GM06990 (cell line): ENCODE data around the gene TRMT2A.

ENCODE experiments used
- DNase-seq: peaks from one replicate; pipeline ENCODE4 v3.0.0-alpha.2; 2011; ENCODE audit not compliant: insufficient read length; ENCODE audit errors: extremely low read depth
- H3K27me3 ChIP-seq: replicated peaks from 2 replicates; pipeline ENCODE4 v1.6.0; 2011; ENCODE audit warnings: low read length; ENCODE audit not compliant: control insufficient read depth, insufficient read depth
- H3K36me3 ChIP-seq: 2 replicates; pipeline ENCODE4 v1.5.1; 2011; ENCODE audit warnings: low read length; ENCODE audit not compliant: control insufficient read depth, insufficient read depth
- H3K4me3 ChIP-seq: replicated peaks from 2 replicates; pipeline ENCODE4 v1.5.1; 2011; ENCODE audit warnings: low read depth, mild to moderate bottlenecking, control low read depth, low read length
- TF ChIP-seq, protein P1 (sequence below): IDR thresholded peaks from 2 replicates; pipeline ENCODE4 v1.5.1; 2011; ENCODE audit warnings: low read length, control low read depth, mild to moderate bottlenecking, inconsistent platforms; ENCODE audit not compliant: insufficient read depth, poor library complexity, severe bottlenecking

The TRMT2A gene

DNA sequence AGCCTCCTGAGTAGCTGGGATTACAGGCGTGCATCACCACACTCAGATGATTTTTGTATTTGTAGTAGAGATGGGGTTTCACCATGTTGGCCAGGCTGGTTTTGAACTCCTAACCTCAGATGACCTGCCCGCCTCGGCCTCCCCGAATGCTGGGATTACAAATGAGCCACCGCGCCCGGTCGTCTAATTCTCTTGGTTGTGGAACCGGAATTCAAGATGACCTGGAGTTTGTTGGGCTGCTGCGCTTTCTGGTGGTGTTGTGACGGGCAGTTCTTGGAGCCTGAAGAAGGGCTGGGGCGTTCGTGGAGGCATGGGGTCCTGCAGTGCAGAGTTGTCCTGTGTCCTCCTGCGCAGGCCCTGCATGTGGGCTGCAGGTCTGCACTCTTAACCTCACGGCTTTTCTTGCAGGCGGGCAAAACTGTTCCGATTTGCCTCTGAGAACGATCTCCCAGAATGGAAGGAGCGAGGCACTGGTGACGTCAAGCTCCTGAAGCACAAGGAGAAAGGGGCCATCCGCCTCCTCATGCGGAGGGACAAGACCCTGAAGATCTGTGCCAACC is 4.9 kb upstream of the TRMT2A start:
- Histone ChIP-seq H3K36me3 (peaks cover 45% of the 10 kb centered on the region), H3K27me3 (no peaks in the 10 kb centered on the region), H3K4me3 (no peak overlapping the region)
- DNase-seq: no peak
- TF ChIP-seq, protein P1, sequence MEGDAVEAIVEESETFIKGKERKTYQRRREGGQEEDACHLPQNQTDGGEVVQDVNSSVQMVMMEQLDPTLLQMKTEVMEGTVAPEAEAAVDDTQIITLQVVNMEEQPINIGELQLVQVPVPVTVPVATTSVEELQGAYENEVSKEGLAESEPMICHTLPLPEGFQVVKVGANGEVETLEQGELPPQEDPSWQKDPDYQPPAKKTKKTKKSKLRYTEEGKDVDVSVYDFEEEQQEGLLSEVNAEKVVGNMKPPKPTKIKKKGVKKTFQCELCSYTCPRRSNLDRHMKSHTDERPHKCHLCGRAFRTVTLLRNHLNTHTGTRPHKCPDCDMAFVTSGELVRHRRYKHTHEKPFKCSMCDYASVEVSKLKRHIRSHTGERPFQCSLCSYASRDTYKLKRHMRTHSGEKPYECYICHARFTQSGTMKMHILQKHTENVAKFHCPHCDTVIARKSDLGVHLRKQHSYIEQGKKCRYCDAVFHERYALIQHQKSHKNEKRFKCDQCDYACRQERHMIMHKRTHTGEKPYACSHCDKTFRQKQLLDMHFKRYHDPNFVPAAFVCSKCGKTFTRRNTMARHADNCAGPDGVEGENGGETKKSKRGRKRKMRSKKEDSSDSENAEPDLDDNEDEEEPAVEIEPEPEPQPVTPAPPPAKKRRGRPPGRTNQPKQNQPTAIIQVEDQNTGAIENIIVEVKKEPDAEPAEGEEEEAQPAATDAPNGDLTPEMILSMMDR: no peak

DNA sequence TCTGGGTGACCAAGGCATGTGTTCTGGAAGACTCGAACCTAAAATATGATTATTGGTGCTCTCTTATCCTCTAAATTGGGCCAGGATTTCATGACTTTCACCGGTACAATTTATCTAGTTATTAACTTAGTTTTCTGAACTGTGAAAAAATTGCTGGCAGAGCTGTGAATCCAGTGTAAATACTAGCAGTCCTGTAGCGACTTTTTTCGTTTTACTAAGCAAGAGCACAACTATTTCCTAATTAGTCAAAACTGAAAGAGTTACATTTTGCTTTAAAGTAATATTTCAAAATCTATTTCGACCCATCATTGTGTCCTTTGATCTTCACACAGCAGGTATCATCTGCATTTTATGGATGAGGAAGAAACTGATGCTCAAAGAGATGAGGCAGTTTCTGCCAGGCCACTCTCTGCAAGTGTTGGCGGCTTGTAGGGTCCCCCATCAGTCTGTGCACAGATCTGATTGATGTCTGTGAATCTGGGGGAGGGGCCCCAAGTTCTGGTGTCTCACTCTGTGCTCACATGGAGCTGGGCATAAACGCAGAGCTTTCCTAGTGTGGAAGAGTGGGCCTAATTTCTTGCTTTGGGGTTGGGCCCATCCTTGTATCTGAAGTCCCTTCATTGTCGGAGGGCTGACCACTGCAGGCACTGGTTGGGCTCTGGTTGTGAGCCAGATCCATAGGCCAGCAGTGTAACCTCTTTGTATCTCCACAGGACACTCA is 1.4 kb upstream of the TRMT2A start:
- DNase-seq: no peak
- H3K36me3 ChIP-seq: peaks cover 33% of the 10 kb centered on the region
- H3K4me3 ChIP-seq: peak overlapping the region; percentile 88
- TF ChIP-seq, protein P1: no peak
- H3K27me3 ChIP-seq: no peaks in the 10 kb centered on the region

DNA sequence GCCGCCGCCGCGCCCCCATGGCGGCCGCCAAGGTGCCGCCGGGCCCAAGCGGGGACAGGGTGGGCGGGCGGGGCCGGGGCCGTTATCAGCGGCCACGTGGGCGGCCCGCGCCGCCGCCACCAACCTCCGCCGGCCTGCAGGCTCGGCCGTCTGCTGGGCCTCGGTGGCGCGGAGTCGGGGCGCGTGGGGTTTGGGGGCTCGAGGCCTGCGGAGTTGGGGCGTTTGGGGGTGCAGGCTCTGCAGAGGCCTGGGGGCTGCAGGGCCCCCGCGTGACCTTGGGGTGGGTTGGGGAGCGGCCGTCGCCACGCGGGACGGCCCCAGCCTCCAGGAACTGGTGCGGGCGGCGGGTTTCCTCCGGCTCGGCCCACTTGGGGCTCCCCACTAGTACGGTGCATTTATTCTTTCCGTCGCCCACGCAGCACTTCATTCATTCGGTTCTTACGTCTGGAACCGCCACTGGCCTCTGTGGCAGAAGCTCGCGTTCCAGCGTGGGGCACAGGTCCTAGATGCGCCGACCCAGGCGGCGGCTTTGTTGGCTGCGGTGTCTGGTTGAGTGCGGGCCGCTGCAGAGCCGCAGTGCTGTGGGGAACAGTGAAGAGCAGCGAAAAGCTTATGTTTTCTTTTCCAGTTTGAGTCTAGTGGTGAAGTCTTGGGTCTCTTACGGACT is 740 bp upstream of the TRMT2A start:
- TF ChIP-seq, protein P1: no peak
- peaks cover 34% of the 10 kb centered on the region for H3K36me3 ChIP-seq
- H3K27me3 ChIP-seq: no peaks in the 10 kb centered on the region
- DNase-seq: peak; percentile 69
- peak overlapping the region; percentile 88 for H3K4me3 ChIP-seq

DNA sequence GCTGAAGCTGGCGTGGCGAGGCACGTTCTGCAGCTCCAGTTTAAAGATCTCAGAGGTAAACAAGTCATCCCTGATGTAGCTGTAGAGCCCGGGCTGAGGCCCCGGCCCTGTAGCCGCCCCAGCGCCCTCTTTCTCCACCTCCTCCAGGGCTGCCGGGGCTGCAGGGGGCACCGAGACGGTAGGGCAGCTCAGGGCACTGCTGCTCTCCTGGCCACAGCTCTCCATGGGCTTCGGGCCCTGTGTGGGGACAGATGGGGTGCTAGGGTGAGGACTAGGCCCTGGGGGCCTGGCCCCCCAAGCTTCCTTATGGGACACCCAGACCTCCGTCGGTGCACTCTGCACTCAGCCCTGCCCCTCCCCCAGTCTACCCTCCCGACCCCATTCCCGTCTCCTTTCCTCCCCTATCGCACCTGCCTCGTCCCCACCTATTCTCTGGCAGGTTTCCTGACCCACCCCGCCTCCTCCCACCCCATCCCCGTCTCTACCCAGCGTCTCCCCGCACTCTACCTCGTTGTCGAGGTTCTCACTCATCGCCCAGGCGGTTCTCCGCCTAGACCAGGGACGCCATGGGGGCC is 563 bp downstream of the TRMT2A start:
- Histone ChIP-seq H3K27me3 (no peaks in the 10 kb centered on the region), H3K4me3 (peak overlapping the region; percentile 96), H3K36me3 (peaks cover 35% of the 10 kb centered on the region)
- TF ChIP-seq, protein P1: no peak
- no peak for DNase-seq

DNA sequence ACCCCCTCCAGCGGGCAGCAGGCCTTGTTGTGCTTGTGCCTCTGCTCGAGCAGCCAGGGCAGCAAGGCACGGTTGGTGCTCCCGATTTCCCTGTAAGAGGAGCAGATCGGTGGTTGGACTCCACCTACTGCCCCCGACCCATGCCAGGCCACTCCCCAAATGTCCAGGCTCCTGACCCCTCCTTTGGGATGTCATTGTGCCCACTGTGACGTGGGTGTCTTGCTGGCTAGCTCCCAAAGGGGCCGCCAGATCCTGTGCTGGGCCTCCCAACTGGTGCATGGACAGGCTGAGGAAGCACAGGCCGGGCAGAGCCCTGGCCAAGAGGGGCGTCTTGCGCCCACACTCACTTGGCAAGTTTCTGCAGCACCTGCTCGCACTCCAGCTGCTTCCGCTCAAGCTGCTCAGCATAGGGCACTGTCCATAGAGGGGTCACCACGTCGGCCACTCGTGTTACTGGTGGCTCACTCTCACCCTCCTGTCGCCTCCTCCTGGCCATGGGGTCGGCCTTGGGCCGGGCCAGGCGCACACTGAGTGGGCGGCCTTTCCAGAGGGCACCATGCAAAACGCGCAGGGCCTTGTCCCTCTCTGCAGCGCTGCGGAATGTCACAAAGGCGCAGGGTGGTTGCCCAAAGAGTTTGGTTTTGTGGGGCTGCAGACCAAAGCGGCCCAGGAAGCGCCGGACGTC is 1.2 kb downstream of the TRMT2A start, which contains the start of gene RANBP1:
Gene RANBP1 (plus strand): TSS at position 414 of the 685 bp plus-strand sequence. CDS start 81 bp downstream, at position 495.
- Histone ChIP-seq H3K36me3 (peaks cover 36% of the 10 kb centered on the region), H3K4me3 (peak within 1 kb of the TSS; percentile 96), H3K27me3 (no peaks in the 10 kb centered on the region)
- TF ChIP-seq, protein P1: no peak
- no peak for DNase-seq
